Activated B cell treated with CpG ODN at 0.5 μM for 24 hours (primary cell): ENCODE results near the gene XPR1. TPM values are rescaled to one million over a fixed set of nuclear protein-coding genes. Genes with fewer than 3 reads are reported as not detected.

Source experiments
- ATAC-seq: fragments of 200-7000 bp; cut with Tn5 transposase; one replicate; pipeline ENCODE4 v1.10.0; 2021; ENCODE audit warnings: low read depth, mild to moderate bottlenecking, moderate library complexity
- CTCF ChIA-PET: fragments of 350-600 bp; sonication (Branson Sonifier 250); formaldehyde crosslinking; loops from one replicate; lab custom pipeline; 2021; ENCODE audit warnings: antibody characterized with exemption; lab: Charles Lee
- POLR2A ChIA-PET: fragments of 350-600 bp; sonication (Branson Sonifier 250); formaldehyde crosslinking; loops from one replicate; lab custom pipeline; 2021; ENCODE audit warnings: antibody characterized with exemption; lab: Charles Lee
- DNase-seq: peaks from one replicate; pipeline ENCODE4 v3.0.0; 2022
- H3K27ac Mint-ChIP-seq: one replicate; pipeline ENCODE4 v1.8.0; 2020; ENCODE audit warnings: mixed read lengths
- H3K27me3 Mint-ChIP-seq: one replicate; pipeline ENCODE4 v1.8.0; 2021; ENCODE audit warnings: mixed read lengths
- H3K36me3 Mint-ChIP-seq: one replicate; pipeline ENCODE4 v1.8.0; 2021; ENCODE audit warnings: low read depth, mixed read lengths
- H3K4me1 Mint-ChIP-seq: one replicate; pipeline ENCODE4 v1.8.0; 2021; ENCODE audit warnings: mixed read lengths
- H3K4me3 Mint-ChIP-seq: one replicate; pipeline ENCODE4 v1.8.0; 2020; ENCODE audit warnings: mild to moderate bottlenecking, mixed read lengths
- H3K9me3 Mint-ChIP-seq: one replicate; pipeline ENCODE4 v1.8.0; 2020; ENCODE audit warnings: mixed read lengths
- CTCF ChIP-seq: fragments of 200-600 bp; IDR thresholded peaks from one replicate; pipeline ENCODE4 v1.8.0; 2022; ENCODE audit warnings: antibody characterized with exemption, mild to moderate bottlenecking
- intact Hi-C: fragments of 100-400 bp; cut with micrococcal nuclease; formaldehyde crosslinking; loops from one replicate; pipeline ENCODE4 v1.15.1; 2024
- total RNA-seq: library from RNA; stranded (reverse); gene quantifications from 2 replicates; pipeline ENCODE4 v1.2.3, GENCODE V29; 2022

The XPR1 gene
- total RNA-seq = 17.1 and 20.4 TPM in 2 replicates

GRCh38 chr1:180631766-180632325 lies at the start of gene XPR1:
Gene XPR1 (plus strand): TSS chr1:180632022. CDS start chr1:180632202, 180 bp downstream.
- Mint-ChIP-seq H3K4me1 (peaks cover 17% of the 10 kb centered on the region), H3K27ac (peak within 1 kb of the TSS; percentile 88), H3K36me3 (peaks cover 5% of the 10 kb centered on the region), H3K4me3 (peak within 1 kb of the TSS; percentile 35), H3K9me3 (no peaks in the 10 kb centered on the region), H3K27me3 (peaks cover 5% of the 10 kb centered on the region)
- no peak for TF ChIP-seq CTCF
- ChIA-PET POLR2A (interaction anchor here (0.7 to 1.9 kb wide), 4 partner anchors 20 to 743 kb away, joined by 3 to 10 read pairs (median 6); partner anchors contain the start of genes ACBD6 and MR1), CTCF (interaction anchor here (0.6 to 1.3 kb wide), 3 partner anchors 18 to 232 kb away, joined by 4 read pairs; partner anchors contain the start of gene ACBD6)
- intact Hi-C loops = loop anchor here (1.0 to 10.0 kb wide), 14 partner anchors 130 to 1760 kb away; partner anchors contain the start of genes ACBD6, AXDND1, CEP350 and GLUL
- peak; percentile 95 for ATAC-seq
- peak; percentile 84 for DNase-seq

GRCh38 chr1:180584869-180585268 lies 47.0 kb upstream of the XPR1 start:
- H3K27me3 Mint-ChIP-seq = peaks cover 10% of the 10 kb centered on the region
- H3K9me3 Mint-ChIP-seq = peaks cover 3% of the 10 kb centered on the region
- no peak overlapping the region for H3K27ac Mint-ChIP-seq
- DNase-seq (no peak), ATAC-seq (no peak)
- CTCF ChIA-PET = no interaction called here
- no peaks in the 10 kb centered on the region for H3K36me3 Mint-ChIP-seq
- POLR2A ChIA-PET = no interaction called here
- H3K4me3 Mint-ChIP-seq = no peak overlapping the region
- H3K4me1 Mint-ChIP-seq = no peaks in the 10 kb centered on the region
- intact Hi-C loops = no loop called here
- no peak for TF ChIP-seq CTCF

GRCh38 chr1:180585994-180586359 lies 45.8 kb upstream of the XPR1 start:
- H3K4me1 Mint-ChIP-seq = no peaks in the 10 kb centered on the region
- ChIA-PET POLR2A (no interaction called here), CTCF (no interaction called here)
- DNase-seq (no peak), ATAC-seq (no peak)
- H3K27me3 Mint-ChIP-seq = peaks cover 10% of the 10 kb centered on the region
- H3K36me3 Mint-ChIP-seq = no peaks in the 10 kb centered on the region
- no peak overlapping the region for H3K4me3 Mint-ChIP-seq
- no peak for TF ChIP-seq CTCF
- H3K9me3 Mint-ChIP-seq = peaks cover 3% of the 10 kb centered on the region
- intact Hi-C loops = no loop called here
- no peak overlapping the region for H3K27ac Mint-ChIP-seq

GRCh38 chr1:180586671-180587155 lies 45.1 kb upstream of the XPR1 start:
- no peak for TF ChIP-seq CTCF
- no peaks in the 10 kb centered on the region for H3K4me1 Mint-ChIP-seq
- CTCF ChIA-PET = no interaction called here

GRCh38 chr1:180588121-180588520 lies 43.7 kb upstream of the XPR1 start:
- intact Hi-C loops = no loop called here
- POLR2A ChIA-PET = no interaction called here
- Mint-ChIP-seq H3K36me3 (no peaks in the 10 kb centered on the region), H3K27ac (no peak overlapping the region), H3K27me3 (peaks cover 8% of the 10 kb centered on the region), H3K9me3 (peaks cover 3% of the 10 kb centered on the region), H3K4me3 (no peak overlapping the region), H3K4me1 (no peaks in the 10 kb centered on the region)
- CTCF ChIA-PET = no interaction called here
- no peak for DNase-seq
- no peak for TF ChIP-seq CTCF
- ATAC-seq = no peak

More at GRCh38 chr1:180586671-180587155, 45.1 kb upstream of the XPR1 start:
- ATAC-seq = no peak
- POLR2A ChIA-PET = no interaction called here
- Mint-ChIP-seq H3K9me3 (peaks cover 3% of the 10 kb centered on the region), H3K27me3 (peaks cover 9% of the 10 kb centered on the region), H3K4me3 (no peak overlapping the region), H3K36me3 (no peaks in the 10 kb centered on the region), H3K27ac (no peak overlapping the region)
- no peak for DNase-seq
- intact Hi-C loops = no loop called here
